ENCODE data around the gene DHRS3. TPM values are rescaled to one million over a fixed set of nuclear protein-coding genes. Genes with fewer than 3 reads are reported as not detected.

Gene DHRS3
- total RNA-seq, 1 experiment from 2014 or later: 37.7 TPM

DNA sequence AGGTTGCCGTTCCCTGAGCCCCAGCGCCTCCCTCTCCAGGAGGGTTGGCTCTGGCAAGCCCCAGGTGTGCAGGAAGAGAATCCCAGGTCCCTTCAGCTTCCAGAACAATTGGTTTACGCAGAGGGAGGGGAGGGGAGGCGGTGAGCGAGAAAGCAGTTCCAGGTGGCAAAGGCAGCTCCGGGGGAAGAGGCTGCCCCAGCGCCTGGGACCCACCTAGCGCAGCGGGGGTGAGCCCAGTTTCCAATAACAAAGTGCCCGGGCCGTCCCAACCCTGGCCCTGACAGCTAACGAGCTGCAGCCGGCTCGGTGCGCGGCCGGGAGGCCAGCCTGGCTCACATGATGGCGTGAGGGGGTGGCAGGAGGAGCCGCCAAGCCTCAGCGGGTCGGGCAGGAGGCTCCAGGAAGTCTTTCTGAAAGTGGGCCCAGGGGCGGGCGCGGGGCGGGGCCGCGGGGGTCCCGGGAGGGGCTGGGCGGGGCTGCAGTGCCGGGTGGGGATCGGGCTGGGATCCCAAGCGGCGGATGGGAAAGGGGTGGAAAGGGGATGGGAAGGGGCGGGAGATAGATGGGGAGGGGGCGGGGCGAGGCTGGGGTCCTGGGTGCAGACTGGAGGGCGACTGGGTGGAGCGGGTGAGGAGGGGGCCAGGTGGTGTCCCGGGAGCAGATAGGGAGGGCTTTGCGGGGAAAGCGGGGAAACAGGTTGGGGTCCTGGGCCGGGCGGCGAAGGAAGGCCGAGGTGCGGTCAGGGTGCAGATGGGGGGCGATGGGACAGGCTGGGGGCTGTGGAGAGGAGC, 22.8 kb downstream of the DHRS3 start (continued):
- TF ChIP-seq MYBL2 (CRISPR knock-in tag; IDR thresholded peaks at IDR 0.05) (0 out of 2 replicates have a peak, but pooled peaks have one; percentile 30), ESRRA (CRISPR knock-in tag; IDR thresholded peaks at IDR 0.05; ENCODE audit: borderline replicate concordance) (no peak), TEAD1 (CRISPR knock-in tag; IDR thresholded peaks at IDR 0.05) (no peak), ZNF423 (CRISPR knock-in tag; IDR thresholded peaks at IDR 0.05) (peak; percentile 71), ZBTB21 (CRISPR knock-in tag; IDR thresholded peaks at IDR 0.05; ENCODE audit: borderline replicate concordance) (no peak), JUN (CRISPR knock-in tag; IDR thresholded peaks at IDR 0.05) (no peak), AR (CRISPR knock-in tag; IDR thresholded peaks at IDR 0.05) (no peak), RELA (CRISPR knock-in tag; IDR thresholded peaks at IDR 0.05; ENCODE audit: borderline replicate concordance) (no peak), OVOL2 (CRISPR knock-in tag; IDR thresholded peaks at IDR 0.05; ENCODE audit: borderline replicate concordance) (no peak), USF2 (CRISPR knock-in tag; IDR thresholded peaks at IDR 0.05) (no peak; the same call in 1 of the 2 replicates), IRF1 (CRISPR knock-in tag; IDR thresholded peaks at IDR 0.05) (no peak)
- TF ChIP-seq, protein P1, sequence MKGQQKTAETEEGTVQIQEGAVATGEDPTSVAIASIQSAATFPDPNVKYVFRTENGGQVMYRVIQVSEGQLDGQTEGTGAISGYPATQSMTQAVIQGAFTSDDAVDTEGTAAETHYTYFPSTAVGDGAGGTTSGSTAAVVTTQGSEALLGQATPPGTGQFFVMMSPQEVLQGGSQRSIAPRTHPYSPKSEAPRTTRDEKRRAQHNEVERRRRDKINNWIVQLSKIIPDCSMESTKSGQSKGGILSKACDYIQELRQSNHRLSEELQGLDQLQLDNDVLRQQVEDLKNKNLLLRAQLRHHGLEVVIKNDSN (CRISPR knock-in tag; IDR thresholded peaks at IDR 0.05): peak; percentile 42; the same call in 1 of the 2 replicates
- TF ChIP-seq, protein P2, sequence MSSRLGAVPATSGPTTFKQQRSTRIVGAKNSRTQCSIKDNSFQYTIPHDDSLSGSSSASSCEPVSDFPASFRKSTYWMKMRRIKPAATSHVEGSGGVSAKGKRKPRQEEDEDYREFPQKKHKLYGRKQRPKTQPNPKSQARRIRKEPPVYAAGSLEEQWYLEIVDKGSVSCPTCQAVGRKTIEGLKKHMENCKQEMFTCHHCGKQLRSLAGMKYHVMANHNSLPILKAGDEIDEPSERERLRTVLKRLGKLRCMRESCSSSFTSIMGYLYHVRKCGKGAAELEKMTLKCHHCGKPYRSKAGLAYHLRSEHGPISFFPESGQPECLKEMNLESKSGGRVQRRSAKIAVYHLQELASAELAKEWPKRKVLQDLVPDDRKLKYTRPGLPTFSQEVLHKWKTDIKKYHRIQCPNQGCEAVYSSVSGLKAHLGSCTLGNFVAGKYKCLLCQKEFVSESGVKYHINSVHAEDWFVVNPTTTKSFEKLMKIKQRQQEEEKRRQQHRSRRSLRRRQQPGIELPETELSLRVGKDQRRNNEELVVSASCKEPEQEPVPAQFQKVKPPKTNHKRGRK (CRISPR knock-in tag; IDR thresholded peaks at IDR 0.05; ENCODE audit: borderline replicate concordance): no peak
- TF ChIP-seq, protein P3, sequence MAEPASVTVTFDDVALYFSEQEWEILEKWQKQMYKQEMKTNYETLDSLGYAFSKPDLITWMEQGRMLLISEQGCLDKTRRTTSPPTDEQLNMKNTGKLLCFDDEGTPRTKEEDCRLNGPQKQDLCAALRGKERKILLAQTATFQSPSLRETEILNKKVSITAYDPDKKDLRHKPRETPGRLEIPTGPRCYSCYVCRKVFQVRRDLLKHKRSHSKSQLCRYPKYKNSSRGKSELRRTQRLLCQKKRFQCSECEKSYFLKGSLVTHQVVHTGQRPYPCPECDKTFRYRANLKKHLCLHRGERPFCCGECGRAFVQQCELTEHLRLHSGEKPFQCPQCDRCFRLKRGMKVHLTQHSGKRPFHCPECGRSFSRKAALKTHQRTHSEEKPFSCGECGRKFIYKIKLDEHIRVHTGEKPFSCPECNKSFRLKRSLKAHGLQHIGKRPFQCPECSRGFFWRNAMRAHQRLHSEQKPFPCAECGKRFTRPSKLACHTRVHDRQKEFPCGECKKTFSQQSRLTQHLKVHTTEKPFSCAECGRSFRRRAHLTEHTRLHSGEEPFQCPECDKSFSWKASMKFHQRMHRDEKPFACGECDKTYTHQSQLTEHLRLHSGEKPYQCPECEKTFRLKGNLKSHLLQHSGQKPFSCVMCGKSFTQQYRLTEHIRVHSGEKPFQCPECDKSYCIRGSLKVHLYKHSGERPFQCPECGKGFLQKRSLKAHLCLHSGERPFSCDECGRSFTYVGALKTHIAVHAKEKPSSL (CRISPR knock-in tag; conservative IDR thresholded peaks at IDR 0.05): no peak

DNA sequence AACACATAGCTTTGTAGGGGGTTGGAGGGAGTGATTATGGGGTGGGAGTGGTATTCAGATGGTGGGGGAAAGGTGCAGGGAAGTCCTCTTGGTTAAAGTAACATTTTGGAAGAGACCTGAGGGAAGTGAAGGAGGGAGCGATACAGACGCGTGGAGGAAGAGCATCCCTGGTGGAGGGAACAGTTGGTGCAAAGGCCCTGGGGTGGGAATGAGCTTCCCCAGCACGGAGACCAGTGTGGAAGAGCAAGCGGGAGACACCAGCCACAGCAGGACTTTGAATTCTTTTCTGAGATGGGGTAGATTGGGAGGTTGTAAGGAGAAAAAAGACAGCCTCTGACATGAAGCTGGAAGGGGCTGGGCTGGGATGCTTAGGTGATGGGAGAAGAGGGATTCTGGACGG, 23.5 kb downstream of the DHRS3 start:
- DNase-seq (ENCODE audit: low spot score) (no peak), ATAC-seq (no peak)
- H3K4me3 Mint-ChIP-seq: peak overlapping the region; percentile 75
- H3K27me3 Mint-ChIP-seq (ENCODE audit: low read depth): peaks cover 5% of the 10 kb centered on the region; the same call in 1 of the 2 replicates
- peak overlapping the region; percentile 72 for H3K27ac Mint-ChIP-seq
- ChIA-PET CTCF (interaction anchor here (1.1 to 8.2 kb wide), 6 partner anchors 25 to 319 kb away, joined by 4 to 67 read pairs (median 4); partner anchors contain the start of gene DHRS3), POLR2A (interaction anchor here (1.0 to 2.8 kb wide), 3 partner anchors 23 to 38 kb away, joined by 4 to 60 read pairs (median 5); partner anchors contain the start of gene DHRS3)
- TF ChIP-seq GTF2I (CRISPR knock-in tag; conservative IDR thresholded peaks at IDR 0.05): peak; percentile 68; the same call in 1 of the 2 replicates
- no peak for TF ChIP-seq NR3C1 (CRISPR knock-in tag; conservative IDR thresholded peaks at IDR 0.05; ENCODE audit: low read depth)
- no peaks in the 10 kb centered on the region for H3K9me3 Mint-ChIP-seq
- no peaks in the 10 kb centered on the region for H3K36me3 Mint-ChIP-seq
- peaks cover 46% of the 10 kb centered on the region for H3K4me1 Mint-ChIP-seq

Measured in WTC11 (cell line).